IPS-NIHi7 (cell line): Measurements from ENCODE around the gene GTPBP6.
"Not testable (repeated sequence)": the region's sequence is repeated elsewhere in the genome, so short reads cannot be mapped to it uniquely, and the experiment has no call there.

ENCODE experiments used
- DNase-seq: peaks from one replicate; pipeline ENCODE4 v3.0.0; 2012; ENCODE audit warnings: mixed read lengths; ENCODE audit errors: extremely low spot score

The GTPBP6 gene

DNA sequence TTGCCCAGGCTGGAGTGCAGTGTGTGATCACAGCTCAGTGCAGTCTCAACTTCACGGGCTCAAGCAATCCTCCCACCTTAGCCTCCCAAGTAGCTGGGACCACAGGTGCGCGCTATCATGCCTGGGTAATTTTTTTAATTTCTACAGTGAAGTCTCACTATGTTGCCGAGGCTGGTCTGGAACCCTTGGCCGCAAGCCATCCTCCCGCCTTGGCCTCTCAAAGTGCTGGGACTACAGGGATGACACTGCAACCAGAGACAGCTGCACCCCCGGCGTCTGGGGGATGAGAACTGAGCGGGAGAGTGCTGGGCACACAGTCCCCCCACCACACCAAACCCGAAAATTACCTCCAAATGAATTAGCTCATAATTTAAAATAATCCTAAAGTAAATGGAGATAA, 33.1 kb upstream of the GTPBP6 start:
- DNase-seq: no peak

GRCh38 chrX:351324-351641, 32.7 kb upstream of the GTPBP6 start:
- not testable (repeated sequence) for DNase-seq

GRCh38 chrX:350534-351323, 32.1 kb upstream of the GTPBP6 start:
- no peak for DNase-seq

- DNase-seq: no peak
These were observed 31.5 kb upstream of the GTPBP6 start for GRCh38 chrX:350148-350533.

DNA sequence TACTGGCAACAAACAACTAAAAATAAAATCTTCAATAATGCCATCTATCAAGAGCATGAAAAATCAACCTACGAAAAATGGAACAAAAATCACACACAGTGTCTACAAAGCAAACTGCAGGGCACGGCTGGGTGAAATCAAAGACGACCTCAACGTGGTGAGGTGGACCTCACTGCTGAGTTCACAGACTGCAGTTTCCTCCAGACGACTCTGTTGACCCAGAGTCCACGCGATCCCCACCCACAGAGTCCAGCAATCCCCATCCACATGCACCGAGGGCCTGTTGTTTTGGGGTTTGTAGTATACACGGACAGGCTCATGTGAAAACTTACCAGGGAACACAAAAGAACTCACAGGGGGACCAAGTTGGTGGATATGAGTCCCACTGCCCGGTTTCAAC, 31.1 kb upstream of the GTPBP6 start:
- DNase-seq: no peak

- DNase-seq: no peak
These were observed 30.6 kb upstream of the GTPBP6 start for GRCh38 chrX:349196-349595.

DNA sequence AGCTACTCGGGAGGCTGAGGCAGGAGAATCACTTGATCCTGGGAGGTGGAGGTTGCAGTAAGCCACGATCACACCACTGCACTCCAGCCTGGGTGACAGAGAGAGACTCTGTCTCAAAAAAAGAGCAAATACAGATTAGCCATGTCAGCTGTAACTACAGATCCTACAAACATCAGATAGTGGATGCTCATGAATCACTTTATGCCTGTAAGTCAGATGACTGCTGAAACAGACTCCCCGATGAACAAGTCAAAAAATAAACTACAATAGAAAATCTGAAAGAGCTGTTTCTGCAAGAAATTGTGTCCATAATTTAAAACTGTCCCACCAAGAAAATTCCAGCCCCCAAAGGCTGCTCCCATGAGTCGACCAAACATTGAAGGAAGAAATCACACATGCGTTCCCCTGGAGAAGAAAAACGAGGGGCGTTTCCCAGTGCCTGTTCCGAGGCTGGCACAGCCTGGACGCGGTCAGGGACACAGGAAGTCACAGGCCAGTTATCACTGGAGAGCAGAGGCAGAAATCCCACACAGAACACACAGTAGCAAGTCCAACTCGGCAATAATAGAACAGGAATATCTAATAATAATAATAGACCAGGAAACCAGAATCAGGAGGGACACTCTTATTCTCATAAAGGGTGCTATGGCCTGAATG, 30.0 kb upstream of the GTPBP6 start:
- no peak for DNase-seq

GRCh38 chrX:347351-348117, 28.9 kb upstream of the GTPBP6 start:
- no peak for DNase-seq

DNA sequence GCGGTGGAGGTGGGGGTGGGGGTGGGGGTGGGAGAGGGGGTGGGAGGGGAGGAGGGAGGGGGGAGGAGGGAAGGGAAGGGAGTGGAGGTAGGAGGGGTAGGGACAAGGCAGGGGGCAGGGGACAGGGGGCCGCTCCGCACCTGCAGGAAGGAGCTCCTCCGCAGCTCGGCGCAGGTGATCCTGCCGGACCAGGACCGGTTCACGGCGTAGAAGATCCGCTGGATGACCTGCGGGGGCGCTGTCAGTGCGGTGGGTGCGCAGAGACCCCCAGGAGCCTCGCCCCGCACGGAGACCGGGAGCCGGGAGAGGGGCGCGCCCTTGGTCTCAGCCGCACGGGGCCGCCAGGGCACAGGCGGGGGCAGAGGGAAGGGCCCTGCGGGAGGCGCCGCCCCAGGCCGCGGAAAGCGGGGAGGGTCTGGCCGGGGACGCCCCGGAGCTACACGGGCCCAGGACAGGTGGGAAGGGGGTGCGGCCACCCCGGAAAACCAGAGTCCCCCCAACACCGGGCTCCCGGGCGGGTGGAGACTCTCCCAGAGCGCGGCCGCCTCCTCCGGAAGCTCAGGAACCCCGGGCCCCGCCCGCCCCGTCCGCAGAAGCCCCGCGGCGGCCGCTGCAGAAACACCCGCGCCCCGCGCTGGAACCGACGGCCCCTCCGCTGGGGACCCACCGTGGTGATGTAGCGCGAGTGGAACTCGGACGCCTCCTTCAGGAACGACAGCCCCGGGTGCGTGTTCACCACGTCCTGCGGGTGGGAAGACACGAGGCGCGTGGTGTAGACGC, 27.6 kb upstream of the GTPBP6 start:
- no peak for DNase-seq

GRCh38 chrX:345020-345925, 26.7 kb upstream of the GTPBP6 start:
- DNase-seq: no peak

- DNase-seq: no peak
These were observed 25.8 kb upstream of the GTPBP6 start for GRCh38 chrX:344371-344901.

DNA sequence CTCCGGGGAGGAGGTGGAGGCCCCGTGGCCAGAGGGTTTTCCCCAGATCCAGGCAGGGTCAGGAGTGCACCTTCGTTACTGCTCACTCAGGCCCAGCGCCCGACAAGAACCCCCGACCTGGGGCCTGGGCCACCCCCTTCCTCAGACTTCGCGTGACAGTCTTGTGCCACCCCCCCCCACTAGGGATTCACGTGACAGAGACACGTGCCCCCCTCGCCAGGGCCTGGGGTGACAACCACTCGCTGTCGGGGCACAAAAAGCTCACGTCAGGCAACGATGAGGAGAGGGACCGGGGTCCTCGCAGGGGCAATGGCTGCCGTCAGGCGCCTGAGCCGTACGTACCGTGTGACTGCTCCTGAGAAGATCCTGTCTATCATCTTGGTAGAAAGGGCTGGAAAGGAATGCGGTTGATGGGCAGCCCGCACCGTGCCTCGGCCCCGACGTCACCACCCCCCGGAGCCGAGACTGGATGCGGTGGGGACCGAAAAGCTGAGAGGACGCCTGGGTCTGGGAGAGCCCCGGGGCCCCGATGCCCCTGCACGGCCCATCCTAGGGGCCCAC, 23.0 kb upstream of the GTPBP6 start:
- no peak for DNase-seq

DNA sequence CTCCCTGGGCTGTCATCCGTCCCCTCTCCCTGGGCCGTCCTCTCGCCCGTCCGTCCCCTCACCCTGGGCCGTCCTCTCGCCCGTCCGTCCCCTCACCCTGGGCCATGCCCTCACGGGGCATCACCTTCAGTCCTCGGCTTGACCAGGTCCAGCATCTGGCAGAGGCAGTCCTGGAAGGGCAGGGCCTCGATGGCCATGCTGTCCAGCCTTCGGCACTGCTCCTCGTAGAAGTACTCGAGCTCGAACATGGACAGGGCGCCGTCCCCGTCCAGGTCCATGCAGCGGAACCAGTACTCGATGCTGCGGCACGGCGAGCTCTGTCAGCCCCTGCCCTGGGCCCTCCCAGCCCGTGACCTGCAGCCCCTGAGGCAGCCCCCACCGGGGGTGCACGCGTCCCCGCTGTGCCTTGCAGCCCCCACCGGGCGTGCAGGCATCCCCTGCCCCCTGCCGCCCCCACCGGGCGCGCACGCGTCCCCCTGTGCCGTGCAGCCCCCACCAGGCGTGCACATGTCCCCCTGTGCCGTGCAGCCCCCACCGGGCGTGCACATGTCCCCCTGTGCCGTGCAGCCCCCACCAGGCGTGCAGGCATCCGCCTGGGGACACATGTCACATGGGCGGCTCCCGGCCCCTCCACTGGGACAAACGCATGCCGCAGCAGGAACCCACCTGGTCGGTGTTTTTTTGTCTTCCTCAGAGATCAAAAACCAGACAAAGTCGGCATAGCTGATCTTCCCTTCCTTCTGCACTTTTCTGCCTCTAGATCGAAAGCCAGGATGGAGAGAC, 22.2 kb upstream of the GTPBP6 start:
- no peak for DNase-seq

GRCh38 chrX:340121-340520, 21.5 kb upstream of the GTPBP6 start:
- no peak for DNase-seq

DNA sequence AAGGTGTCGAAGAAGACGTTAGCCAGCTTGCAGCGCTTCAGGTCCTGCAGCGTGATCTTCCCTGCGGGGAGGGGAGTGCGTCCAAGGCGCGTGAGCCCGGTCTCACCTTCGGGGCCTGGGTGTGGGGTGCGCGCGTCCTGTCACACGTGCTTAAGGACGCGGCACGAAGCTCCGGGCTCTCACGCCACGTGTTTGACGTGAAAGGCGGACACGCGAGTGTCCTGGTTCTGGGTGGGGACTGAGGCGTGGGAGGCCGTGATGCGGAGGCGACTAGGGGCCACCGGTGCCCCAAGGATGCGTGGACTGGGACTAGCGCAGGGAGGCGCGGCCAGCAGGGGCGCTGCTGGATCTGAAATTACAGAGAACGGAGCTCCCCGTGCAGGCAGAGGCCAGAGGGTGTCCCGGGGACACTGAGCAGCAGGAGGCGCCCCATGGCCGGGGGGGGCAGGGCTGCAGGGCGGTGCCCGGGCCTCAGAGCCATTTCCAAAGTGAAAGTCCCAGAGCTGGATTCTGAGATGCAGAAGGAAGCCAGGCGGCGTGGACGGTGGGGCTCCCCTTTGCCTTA, 20.3 kb upstream of the GTPBP6 start:
- no peak for DNase-seq

GRCh38 chrX:338281-338835, 19.8 kb upstream of the GTPBP6 start:
- no peak for DNase-seq

DNA sequence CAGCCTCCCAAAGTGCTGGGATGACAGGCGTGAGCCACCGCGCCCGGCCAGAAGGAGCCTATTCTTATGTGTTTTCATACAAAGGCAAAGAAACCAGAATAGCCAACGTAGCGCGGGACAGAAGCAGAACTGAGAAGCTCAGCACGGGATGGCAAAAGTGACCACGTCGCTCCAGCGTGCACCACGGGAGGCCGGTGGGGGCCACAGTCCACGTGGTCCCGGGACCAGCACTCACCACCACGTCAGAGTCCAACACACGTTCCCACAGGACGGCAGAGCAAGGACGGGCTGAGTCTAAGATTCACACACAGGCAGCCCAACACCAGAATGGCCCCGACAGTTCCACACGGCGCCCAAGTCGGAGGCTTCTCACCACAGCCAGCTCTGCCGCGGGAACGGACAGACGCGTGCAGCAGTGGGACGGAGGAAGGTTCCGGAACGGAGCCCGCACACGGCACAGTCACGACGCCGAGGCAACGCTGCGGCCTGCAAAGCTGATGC, 18.8 kb upstream of the GTPBP6 start:
- DNase-seq: no peak

- no peak for DNase-seq
These were observed 17.6 kb upstream of the GTPBP6 start for GRCh38 chrX:336227-336626.

GRCh38 chrX:335758-336155, 17.2 kb upstream of the GTPBP6 start:
- DNase-seq: no peak
